Loucy (cell line): ENCODE measurements around the gene PITPNC1.

Source experiments
- CTCF ChIP-seq: fragments of 200-600 bp; sonication (generic); conservative IDR thresholded peaks from 2 replicates; pipeline ENCODE4 v1.5.1; 2014; ENCODE audit warnings: mild to moderate bottlenecking, antibody characterized with exemption, low read length
- EZH2phosphoT487 ChIP-seq: fragments of 200-600 bp; IDR thresholded peaks from 2 replicates; pipeline ENCODE4 v1.6.1; 2018; ENCODE audit warnings: antibody characterized with exemption, mild to moderate bottlenecking, moderate library complexity, borderline replicate concordance

DNA sequence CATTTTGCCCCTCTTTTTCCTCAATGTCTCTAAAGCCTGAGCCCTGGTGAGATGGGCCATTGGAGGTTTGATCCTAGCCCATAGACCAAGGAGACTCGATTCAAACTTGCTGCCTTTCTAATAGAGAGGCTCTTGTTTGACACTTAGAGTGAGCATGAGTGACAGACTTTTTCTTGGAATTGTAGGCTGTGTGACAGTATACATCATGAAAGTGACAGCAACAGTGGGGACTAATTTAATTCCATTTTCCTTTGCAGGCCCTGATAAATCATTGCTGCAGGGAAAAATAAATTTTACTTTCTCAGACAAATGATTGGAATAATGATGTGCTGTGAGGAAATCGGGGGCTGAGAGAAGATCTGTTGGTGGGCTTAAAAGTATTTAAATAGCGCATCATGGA lies 171.6 kb downstream of the PITPNC1 start:
- TF ChIP-seq CTCF (no peak), EZH2phosphoT487 (no peak)
